HepG2 (cell line): ENCODE measurements around the gene HDAC3. TPM values are rescaled to one million over a fixed set of nuclear protein-coding genes. Genes with fewer than 3 reads are reported as not detected.

ENCODE experiments used
- ATAC-seq: fragments of 200-7000 bp; cut with Tn5 transposase; 3 replicates; pipeline ENCODE4 v1.9.1; 2020; ENCODE audit warnings: mild to moderate bottlenecking, moderate library complexity
- BruUV-seq: library from RNA; stranded (reverse); fragments of 400-500 nt; replicated peaks from 2 replicates; lab custom pipeline; 2021; lab: Mats Ljungman, UMichigan
- CTCF ChIA-PET: fragments of 300-600 bp; formaldehyde crosslinking; extraction: SDS; loops from one replicate; lab custom pipeline; 2021; ENCODE audit warnings: low total read pairs, inconsistent platforms, low intra/inter-chr PET ratio; lab: Yijun Ruan, JAX
- POLR2A ChIA-PET: fragments of 350-600 bp; sonication (Branson Sonifier 250); formaldehyde crosslinking; loops from one replicate; lab custom pipeline; 2020; ENCODE audit warnings: antibody characterized with exemption, inconsistent platforms; lab: Yijun Ruan, JAX
- DNase-seq: peaks from one replicate; pipeline ENCODE4 v3.0.0-alpha.2; 2015; ENCODE audit warnings: low spot score
- FAIRE-seq: peaks from 3 replicates; lab custom pipeline; 2011; peaks lifted over from hg19 to GRCh38; lab: Jason Lieb, UNC
- H2AFZ ChIP-seq: one replicate; pipeline ENCODE4 v1.6.1; 2011; ENCODE audit warnings: low read length, inconsistent platforms
- H3K27ac ChIP-seq: fragments of 300-600 bp; 3 replicates; pipeline ENCODE4 v1.8.0; 2011; ENCODE audit warnings: mixed run types, mild to moderate bottlenecking, mixed read lengths, low read length, inconsistent platforms; ENCODE audit not compliant: insufficient read depth; ENCODE audit errors: extremely low read length
- H3K27me3 ChIP-seq, 2 experiments: fragments of 200-600 bp in 1 of 2; 2 replicates in 1 of 2; 3 replicates in 1 of 2; pipeline versions ENCODE4 v1.6.0 to v1.8.0; 2011; ENCODE audit warnings: low read length in 2 of 2, mild to moderate bottlenecking in 2 of 2, moderate library complexity in 2 of 2, inconsistent platforms in 1 of 2; ENCODE audit not compliant: insufficient read depth in 2 of 2, control insufficient read depth in 1 of 2
- H3K36me3 ChIP-seq, 2 experiments: fragments of 200-600 bp in 1 of 2; replicated peaks in 1 of 2; 2 replicates in 1 of 2; 3 replicates in 1 of 2; pipeline versions ENCODE4 v1.5.1 to v1.8.0; 2011; ENCODE audit warnings: low read length in 2 of 2, inconsistent platforms in 1 of 2; ENCODE audit not compliant: insufficient read depth in 2 of 2, control insufficient read depth in 1 of 2
- H3K4me1 ChIP-seq: 2 replicates; pipeline ENCODE4 v1.5.1; 2012; ENCODE audit warnings: low read length, inconsistent platforms; ENCODE audit not compliant: insufficient read depth
- H3K4me2 ChIP-seq: 2 replicates; pipeline ENCODE4 v1.6.0; 2011; ENCODE audit warnings: low read depth, low read length, inconsistent platforms
- H3K4me3 ChIP-seq, 3 experiments: fragments of 200-600 bp in 1 of 3; sonication (generic), shearing (Covaris generic) in 1 of 3; replicated peaks in 1 of 3; 2 replicates each; pipeline ENCODE4 v1.5.1; 2011 to 2016; ENCODE audit warnings: low read length in 3 of 3, inconsistent platforms in 2 of 3, low read depth in 2 of 3, mild to moderate bottlenecking in 2 of 3, control low read depth in 1 of 3, mixed read lengths in 1 of 3; ENCODE audit not compliant: insufficient read depth in 1 of 3
- H3K79me2 ChIP-seq: one replicate; pipeline ENCODE4 v1.6.1; 2011; ENCODE audit warnings: low read length, inconsistent platforms; ENCODE audit not compliant: insufficient read depth
- H3K9ac ChIP-seq: 2 replicates; pipeline ENCODE4 v1.6.0; 2011; ENCODE audit warnings: mild to moderate bottlenecking, low read depth, low read length, inconsistent platforms; ENCODE audit not compliant: insufficient read depth
- H3K9me3 ChIP-seq: 2 replicates; pipeline ENCODE4 v1.5.1; 2012; ENCODE audit warnings: mild to moderate bottlenecking, low read length
- H4K20me1 ChIP-seq: 2 replicates; pipeline ENCODE4 v1.6.0; 2011; ENCODE audit warnings: inconsistent platforms, mild to moderate bottlenecking, low read length, moderate library complexity; ENCODE audit not compliant: insufficient read depth
- ATF1 ChIP-seq: IDR thresholded peaks from 2 replicates; pipeline ENCODE4 v1.6.1; 2016; ENCODE audit warnings: mild to moderate bottlenecking, control low read depth
- CC2D1A ChIP-seq: sonication (generic); formaldehyde crosslinking; IDR thresholded peaks from 2 replicates; pipeline ENCODE4 v1.8.1; 2023; ENCODE audit warnings: mild to moderate bottlenecking, missing genetic modification reagents
- CCDC6 ChIP-seq: sonication (generic); formaldehyde crosslinking; IDR thresholded peaks from 2 replicates; pipeline ENCODE4 v1.8.1; 2022; ENCODE audit warnings: mild to moderate bottlenecking, missing genetic modification reagents, moderate library complexity
- ETV5 ChIP-seq: IDR thresholded peaks from 2 replicates; pipeline ENCODE4 v1.6.1; 2018; ENCODE audit warnings: missing biosample characterization, missing genetic modification reagents, inconsistent platforms, borderline replicate concordance
- FOXC1 ChIP-seq: sonication (generic); formaldehyde crosslinking; IDR thresholded peaks from 2 replicates; pipeline ENCODE4 v1.8.0; 2022; ENCODE audit warnings: mild to moderate bottlenecking, missing genetic modification reagents, borderline replicate concordance
- GFI1 ChIP-seq: sonication (generic); formaldehyde crosslinking; IDR thresholded peaks from 2 replicates; pipeline ENCODE4 v1.5.0; 2020; ENCODE audit warnings: missing genetic modification reagents, mild to moderate bottlenecking, borderline replicate concordance
- HOXD1 ChIP-seq: sonication (generic); formaldehyde crosslinking; IDR thresholded peaks from 2 replicates; pipeline ENCODE4 v1.5.0; 2020; ENCODE audit warnings: missing genetic modification reagents
- KDM2A ChIP-seq: sonication (generic); formaldehyde crosslinking; IDR thresholded peaks from 2 replicates; pipeline ENCODE4 v1.4.0; 2020; ENCODE audit warnings: low read depth, missing genetic modification reagents, borderline replicate concordance
- KDM5A ChIP-seq: fragments of 200-600 bp; sonication (generic); IDR thresholded peaks from 2 replicates; pipeline ENCODE4 v1.7.0; 2018; ENCODE audit warnings: antibody characterized with exemption, mild to moderate bottlenecking, low read length, borderline replicate concordance
- KDM5B ChIP-seq: sonication (generic); formaldehyde crosslinking; IDR thresholded peaks from 2 replicates; pipeline ENCODE4 v1.4.0; 2020; ENCODE audit warnings: missing genetic modification reagents, mild to moderate bottlenecking, borderline replicate concordance
- MIER2 ChIP-seq: IDR thresholded peaks from 2 replicates; pipeline ENCODE4 v1.6.1; 2016; ENCODE audit warnings: missing biosample characterization, missing genetic modification reagents
- NBN ChIP-seq: fragments of 450-650 bp; conservative IDR thresholded peaks from 2 replicates; pipeline ENCODE4 v1.6.1; 2017
- NONO ChIP-seq, 2 experiments: fragments of 450-650 bp in 1 of 2; sonication (generic) in 1 of 2; formaldehyde crosslinking in 1 of 2; IDR thresholded peaks in 1 of 2; conservative IDR thresholded peaks in 1 of 2; 2 replicates each; pipeline versions ENCODE4 v1.6.1 to v1.8.0; 2017 to 2022; ENCODE audit warnings: mild to moderate bottlenecking in 1 of 2, missing genetic modification reagents in 1 of 2, moderate library complexity in 1 of 2
- SNAPC2 ChIP-seq: sonication (generic); formaldehyde crosslinking; IDR thresholded peaks from 2 replicates; pipeline ENCODE4 v1.8.1; 2022; ENCODE audit warnings: mild to moderate bottlenecking, missing genetic modification reagents
- SP2 ChIP-seq: sonication (generic); formaldehyde crosslinking; IDR thresholded peaks from 2 replicates; pipeline ENCODE4 v1.5.1; 2020; ENCODE audit warnings: mild to moderate bottlenecking, missing genetic modification reagents
- SRSF9 ChIP-seq: fragments of 200-400 bp; formaldehyde crosslinking; IDR thresholded peaks from 2 replicates; pipeline ENCODE4 v1.6.1; 2018; ENCODE audit warnings: borderline replicate concordance, mild to moderate bottlenecking, low read depth, low read length; ENCODE audit not compliant: insufficient read depth, poor library complexity, severe bottlenecking
- SYNCRIP ChIP-seq: fragments of 200-400 bp; formaldehyde crosslinking; IDR thresholded peaks from 2 replicates; pipeline ENCODE4 v1.6.1; 2018; ENCODE audit warnings: mild to moderate bottlenecking, low read depth, low read length; ENCODE audit not compliant: insufficient read depth
- TOPORS ChIP-seq: sonication (generic); formaldehyde crosslinking; IDR thresholded peaks from 2 replicates; pipeline ENCODE4 v1.8.0; 2023; ENCODE audit warnings: mild to moderate bottlenecking, missing genetic modification reagents
- ZNF879 ChIP-seq: sonication (generic); formaldehyde crosslinking; IDR thresholded peaks from 2 replicates; pipeline ENCODE4 v1.8.1; 2023; ENCODE audit warnings: missing genetic modification reagents
- ZSCAN22 ChIP-seq: sonication (generic); formaldehyde crosslinking; IDR thresholded peaks from 2 replicates; pipeline ENCODE4 v1.4.0; 2020; ENCODE audit warnings: mild to moderate bottlenecking, missing genetic modification reagents
- WGBS: methylation state at CpG from one replicate; pipeline ENCODE4 v1.1.6; 2017; ENCODE audit warnings: low lambda C conversion rate; 5-methylcytosine and 5-hydroxymethylcytosine counted together
- in situ Hi-C: cut with HindIII; loops from 2 replicates; pipeline ENCODE4 v1.10.0; 2017; ENCODE audit warnings: low pct_unique_long_range_greater_than_20kb; ENCODE audit not compliant: extremely low pct_ligation_motif_present
- intact Hi-C: fragments of 100-400 bp; cut with micrococcal nuclease; formaldehyde crosslinking; loops from one replicate; pipeline ENCODE4 v1.10.0; 2022; ENCODE audit not compliant: unreplicated experiment
- polyA plus RNA-seq, 8 experiments: library from polyadenylated mRNA; depleted of rRNA in 3 of 8; stranded (reverse) in 7 of 8; unstranded in 1 of 8; fragments of >200 nt; fragmentation: Illumina TruSeq in 4 of 8; extraction: Trizol in 4 of 8; gene quantifications; 2 replicates each; pipeline versions ENCODE4 v1.2.1 to v1.2.3, GENCODE V29; 2011 to 2016; ENCODE audit warnings: low read depth in 4 of 8, missing spikeins in 1 of 8, mixed read lengths in 1 of 8; ENCODE audit not compliant: insufficient read depth in 1 of 8
- total RNA-seq, 5 experiments: library from RNA; depleted of rRNA; stranded (reverse); fragments of >200 nt; fragmentation: Illumina TruSeq; extraction: Trizol; gene quantifications; 2 replicates each; pipeline ENCODE4 v1.2.3, GENCODE V29; 2016; ENCODE audit warnings: low read depth in 1 of 5
- TF ChIP-seq, protein P1 (sequence below): sonication (generic); formaldehyde crosslinking; IDR thresholded peaks from 2 replicates; pipeline ENCODE4 v1.8.0; 2022; ENCODE audit warnings: missing genetic modification reagents, mild to moderate bottlenecking, moderate library complexity, borderline replicate concordance

The HDAC3 gene
- total and polyA plus RNA-seq, 2 of the 13 experiments (the other 11 are each of a cell fraction or from before 2014, with no cell fraction given) = 84.0 to 94.1 TPM

DNA sequence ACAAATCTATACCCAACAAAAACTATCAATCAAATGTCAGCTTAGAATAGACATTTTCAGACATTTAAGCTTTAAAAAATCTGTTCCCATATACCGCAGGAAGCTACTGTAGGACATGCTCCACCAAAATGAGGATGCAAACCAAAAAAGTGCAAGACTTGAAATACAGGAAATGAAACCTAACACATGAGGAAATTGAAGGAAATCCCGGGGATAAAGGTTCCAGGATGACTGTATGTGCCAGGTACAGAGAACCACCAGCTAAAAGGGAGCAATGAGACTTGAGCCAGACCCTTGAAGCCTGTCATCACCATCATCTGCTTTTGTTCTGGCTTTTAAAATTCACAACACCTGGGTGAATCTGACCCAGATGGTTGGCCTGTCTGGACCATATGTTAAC lies 39.3 kb downstream of the HDAC3 start (continued):
- TF ChIP-seq NBN (no peak), SNAPC2 (no peak), FOXC1 (CRISPR knock-in tag) (no peak), CCDC6 (CRISPR knock-in tag) (no peak), KDM2A (CRISPR knock-in tag) (no peak), TOPORS (CRISPR knock-in tag) (no peak)
- TF ChIP-seq, protein P1, sequence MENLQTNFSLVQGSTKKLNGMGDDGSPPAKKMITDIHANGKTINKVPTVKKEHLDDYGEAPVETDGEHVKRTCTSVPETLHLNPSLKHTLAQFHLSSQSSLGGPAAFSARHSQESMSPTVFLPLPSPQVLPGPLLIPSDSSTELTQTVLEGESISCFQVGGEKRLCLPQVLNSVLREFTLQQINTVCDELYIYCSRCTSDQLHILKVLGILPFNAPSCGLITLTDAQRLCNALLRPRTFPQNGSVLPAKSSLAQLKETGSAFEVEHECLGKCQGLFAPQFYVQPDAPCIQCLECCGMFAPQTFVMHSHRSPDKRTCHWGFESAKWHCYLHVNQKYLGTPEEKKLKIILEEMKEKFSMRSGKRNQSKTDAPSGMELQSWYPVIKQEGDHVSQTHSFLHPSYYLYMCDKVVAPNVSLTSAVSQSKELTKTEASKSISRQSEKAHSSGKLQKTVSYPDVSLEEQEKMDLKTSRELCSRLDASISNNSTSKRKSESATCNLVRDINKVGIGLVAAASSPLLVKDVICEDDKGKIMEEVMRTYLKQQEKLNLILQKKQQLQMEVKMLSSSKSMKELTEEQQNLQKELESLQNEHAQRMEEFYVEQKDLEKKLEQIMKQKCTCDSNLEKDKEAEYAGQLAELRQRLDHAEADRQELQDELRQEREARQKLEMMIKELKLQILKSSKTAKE (CRISPR knock-in tag) = no peak

DNA sequence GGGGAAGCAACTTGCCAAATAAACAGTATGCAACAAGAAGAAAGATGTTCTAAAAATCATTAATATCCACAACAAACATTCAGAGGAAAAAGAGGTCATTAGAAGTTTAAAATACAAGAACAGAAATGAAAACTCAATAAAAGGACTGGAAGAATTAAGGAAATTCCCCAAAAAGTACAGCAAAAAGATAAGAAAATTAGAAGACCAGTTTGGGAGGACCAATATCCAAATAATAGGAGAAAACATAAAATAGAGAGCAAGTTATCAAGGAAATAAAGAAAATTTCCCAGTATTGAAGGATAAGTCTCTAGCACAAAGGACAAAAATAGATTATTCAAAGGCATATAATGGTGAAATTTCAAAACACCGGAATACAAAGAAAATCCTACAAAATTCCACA lies 39.8 kb downstream of the HDAC3 start:
- in situ Hi-C loops = no loop called here
- H2AFZ ChIP-seq = no peak overlapping the region
- peaks cover 39% of the 10 kb centered on the region for H3K4me1 ChIP-seq
- TF ChIP-seq SRSF9 (no peak), MIER2 (no peak), KDM5B (CRISPR knock-in tag) (no peak), ATF1 (no peak), GFI1 (CRISPR knock-in tag) (no peak), CC2D1A (CRISPR knock-in tag) (no peak), ETV5 (CRISPR knock-in tag) (no peak), ZNF879 (CRISPR knock-in tag) (no peak), KDM5A (no peak), SYNCRIP (no peak), NONO (IDR thresholded peaks at IDR 0.05) (no peak), NONO (CRISPR knock-in tag; conservative IDR thresholded peaks at IDR 0.05) (no peak), SP2 (CRISPR knock-in tag) (no peak), HOXD1 (CRISPR knock-in tag) (no peak), ZSCAN22 (CRISPR knock-in tag) (no peak)
- TF ChIP-seq, all 625 proteins: peak for 0
- no peaks in the 10 kb centered on the region for H4K20me1 ChIP-seq
- FAIRE-seq = no peak
- no peak for DNase-seq
- no peak overlapping the region for H3K27ac ChIP-seq
- no peaks in the 10 kb centered on the region for H3K27me3 ChIP-seq
- H3K36me3 ChIP-seq = peaks cover 0 to 16% of the 10 kb centered on the region in 2 experiments; a peak in 3 of 5 replicates
- WGBS = 100% methylated on average over 1 of the region's 1 CpG
- H3K9me3 ChIP-seq = no peaks in the 10 kb centered on the region
- no peak overlapping the region for H3K9ac ChIP-seq
- ChIA-PET CTCF (no interaction called here), POLR2A (no interaction called here)
- no peak for ATAC-seq
- no TSS peak for BruUV-seq
- intact Hi-C loops = no loop called here
- H3K79me2 ChIP-seq = peaks cover 64% of the 10 kb centered on the region
- H3K4me2 ChIP-seq = no peak overlapping the region
- H3K4me3 ChIP-seq = no peak overlapping the region
